Measurements from ENCODE around the gene IGFBP3. TPM values are rescaled to one million over a fixed set of nuclear protein-coding genes. Genes with fewer than 3 reads are reported as not detected.

IGFBP3 gene
- total RNA-seq, 1 donor from 2014 or later, result 22.0 TPM

GRCh38 chr7:45863715-45864114 lies 57.4 kb downstream of the IGFBP3 start:
- Histone ChIP-seq H3K4me1 (no peaks in the 10 kb centered on the region), H4K20me1 (ENCODE audit: low read depth) (no peaks in the 10 kb centered on the region), H3K27ac (no peak overlapping the region), H3K9ac (no peak overlapping the region), H2AFZ (replicated peaks) (no peak overlapping the region), H3K4me2 (no peak overlapping the region), H3K36me3 (no peaks in the 10 kb centered on the region), H3K9me3 (ENCODE audit: low read depth) (no peaks in the 10 kb centered on the region), H3K27me3 (no peaks in the 10 kb centered on the region), H3F3A (ENCODE audit: low read depth) (no peaks in the 10 kb centered on the region), H3K4me3 (no peak overlapping the region), H3K79me2 (ENCODE audit: low read depth) (no peaks in the 10 kb centered on the region)
- no peaks in the 10 kb centered on the region for H3K36me3 Mint-ChIP-seq
- peak; percentile 60 for DNase-seq (ENCODE audit: low spot score)
- no peak overlapping the region for H3K27ac Mint-ChIP-seq
- H3K9me3 Mint-ChIP-seq, result no peaks in the 10 kb centered on the region
- H3K4me3 Mint-ChIP-seq, result no peak overlapping the region
- peak; percentile 58 for TF ChIP-seq CTCF (IDR thresholded peaks at IDR 0.05)
- no peak for TF ChIP-seq EZH2 (IDR thresholded peaks at IDR 0.05)
- H3K4me1 Mint-ChIP-seq, result no peaks in the 10 kb centered on the region
- H3K27me3 Mint-ChIP-seq (ENCODE audit: insufficient read depth, low read depth), result peaks cover 2% of the 10 kb centered on the region

Other genes starting within 250 kb of the IGFBP3 start
- not detected in 2 replicates for gene CCDC201, start 48.2 kb downstream of the IGFBP3 start, total RNA-seq (ENCODE audit: low replicate concordance)
- gene IGFBP1, start 32.8 kb downstream of the IGFBP3 start, total RNA-seq (ENCODE audit: low replicate concordance), result 0.69 TPM in 1 of 2 replicates, not detected in the other